ENCODE data around the gene ABCC4. TPM values are rescaled to one million over a fixed set of nuclear protein-coding genes. Genes with fewer than 3 reads are reported as not detected.

ABCC4 gene
- total and polyA plus RNA-seq, 9 of the 15 experiments (the other 6 are each of a cell fraction or from before 2014, with no cell fraction given), result 9.4 to 46.1 (median 25.4) TPM

DNA sequence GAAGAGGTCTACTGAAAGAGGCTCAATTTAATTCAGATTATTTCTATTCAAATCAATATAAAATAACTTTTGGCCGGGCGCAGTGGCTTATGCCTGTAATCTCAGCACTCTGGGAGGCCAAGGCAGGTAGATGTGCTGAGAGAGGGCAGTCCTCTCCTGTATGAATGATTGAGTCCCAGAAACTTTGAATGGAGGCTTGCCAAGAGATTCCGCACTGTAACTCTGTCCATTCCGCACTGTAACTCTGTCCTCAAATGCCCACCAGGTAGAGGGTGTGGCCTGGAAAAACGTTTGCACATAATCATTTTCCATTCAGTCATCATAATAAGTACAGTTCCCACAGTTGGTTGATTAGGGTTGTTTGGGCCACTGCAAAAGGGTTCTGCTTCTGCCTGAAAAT, 314.2 kb downstream of the ABCC4 start:
- no peaks in the 10 kb centered on the region for H3K9me3 ChIP-seq (replicated peaks; ENCODE audit: control insufficient read depth, insufficient read depth, low read depth, low read length)
- no peak overlapping the region for H3K4me2 ChIP-seq (ENCODE audit: insufficient read depth, low read length)
- 3% methylated on average over 5 of the region's 5 CpGs for WGBS (ENCODE audit: insufficient coverage, low coverage, missing lambda C conversion rate)
- TF ChIP-seq, protein P1, sequence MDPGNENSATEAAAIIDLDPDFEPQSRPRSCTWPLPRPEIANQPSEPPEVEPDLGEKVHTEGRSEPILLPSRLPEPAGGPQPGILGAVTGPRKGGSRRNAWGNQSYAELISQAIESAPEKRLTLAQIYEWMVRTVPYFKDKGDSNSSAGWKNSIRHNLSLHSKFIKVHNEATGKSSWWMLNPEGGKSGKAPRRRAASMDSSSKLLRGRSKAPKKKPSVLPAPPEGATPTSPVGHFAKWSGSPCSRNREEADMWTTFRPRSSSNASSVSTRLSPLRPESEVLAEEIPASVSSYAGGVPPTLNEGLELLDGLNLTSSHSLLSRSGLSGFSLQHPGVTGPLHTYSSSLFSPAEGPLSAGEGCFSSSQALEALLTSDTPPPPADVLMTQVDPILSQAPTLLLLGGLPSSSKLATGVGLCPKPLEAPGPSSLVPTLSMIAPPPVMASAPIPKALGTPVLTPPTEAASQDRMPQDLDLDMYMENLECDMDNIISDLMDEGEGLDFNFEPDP (CRISPR knock-in tag; IDR thresholded peaks at IDR 0.05), result no peak
- TF ChIP-seq ZFX (CRISPR knock-in tag; IDR thresholded peaks at IDR 0.05) (no peak), DACH1 (IDR thresholded peaks at IDR 0.05; ENCODE audit: partially characterized antibody) (no peak), ZNF354B (CRISPR knock-in tag; IDR thresholded peaks at IDR 0.05) (no peak), KDM5B (IDR thresholded peaks at IDR 0.05; ENCODE audit: insufficient replicate concordance, low read depth, low read length) (no peak), HSF4 (CRISPR knock-in tag; IDR thresholded peaks at IDR 0.05; ENCODE audit: borderline replicate concordance) (no peak)
- H2AFZ ChIP-seq (ENCODE audit: low read depth, low read length), result no peak overlapping the region
- no peaks in the 10 kb centered on the region for H3K9me1 ChIP-seq (ENCODE audit: control insufficient read depth, insufficient read depth, low read length)
- no peak for DNase-seq (ENCODE audit: extremely low read depth in 1 of 4, low spot score in 3 of 4)
- CTCF ChIA-PET (ENCODE audit: low intra/inter-chr PET ratio), result no interaction called here
- in situ Hi-C loops (cut with MboI), result no loop called here
- no peak overlapping the region for H3K9ac ChIP-seq (ENCODE audit: insufficient read depth in 1 of 2, low read depth in 2 of 2, low read length in 2 of 2)
- H3K27ac ChIP-seq (ENCODE audit: extremely low read depth, low read depth, low read length), result no peak overlapping the region
- no TSS peak for BruUV-seq (replicated peaks)
- no peaks in the 10 kb centered on the region; a peak in 1 of 5 replicates for H3K27me3 ChIP-seq (ENCODE audit: control insufficient read depth in 2 of 2, insufficient read depth in 2 of 2, low read length in 2 of 2)
- no peaks in the 10 kb centered on the region for H3K36me3 ChIP-seq (ENCODE audit: control insufficient read depth, insufficient read depth, low read length)
- H3K79me2 ChIP-seq (ENCODE audit: control insufficient read depth, insufficient read depth, low read length), result no peaks in the 10 kb centered on the region
- POLR2A ChIA-PET, result interaction anchor here (0.6 kb wide), 1 partner anchor 345 kb away, joined by 7 read pairs; no protein-coding TSS in a partner anchor
- intact Hi-C loops (cut with micrococcal nuclease), result no loop called here
- no peaks in the 10 kb centered on the region for H3K4me1 ChIP-seq (replicated peaks in 1 of 2; ENCODE audit: control insufficient read depth in 2 of 2, insufficient read depth in 2 of 2, low read length in 2 of 2)
- H3K4me3 ChIP-seq, result no peak overlapping the region
- H4K20me1 ChIP-seq (replicated peaks; ENCODE audit: control insufficient read depth, insufficient read depth, low read length), result no peaks in the 10 kb centered on the region
- no peak for ATAC-seq
- no peak for FAIRE-seq

Measured in K562 (cell line).